Measurements from ENCODE around the gene IFT43.

- TF ChIP-seq, protein P1, sequence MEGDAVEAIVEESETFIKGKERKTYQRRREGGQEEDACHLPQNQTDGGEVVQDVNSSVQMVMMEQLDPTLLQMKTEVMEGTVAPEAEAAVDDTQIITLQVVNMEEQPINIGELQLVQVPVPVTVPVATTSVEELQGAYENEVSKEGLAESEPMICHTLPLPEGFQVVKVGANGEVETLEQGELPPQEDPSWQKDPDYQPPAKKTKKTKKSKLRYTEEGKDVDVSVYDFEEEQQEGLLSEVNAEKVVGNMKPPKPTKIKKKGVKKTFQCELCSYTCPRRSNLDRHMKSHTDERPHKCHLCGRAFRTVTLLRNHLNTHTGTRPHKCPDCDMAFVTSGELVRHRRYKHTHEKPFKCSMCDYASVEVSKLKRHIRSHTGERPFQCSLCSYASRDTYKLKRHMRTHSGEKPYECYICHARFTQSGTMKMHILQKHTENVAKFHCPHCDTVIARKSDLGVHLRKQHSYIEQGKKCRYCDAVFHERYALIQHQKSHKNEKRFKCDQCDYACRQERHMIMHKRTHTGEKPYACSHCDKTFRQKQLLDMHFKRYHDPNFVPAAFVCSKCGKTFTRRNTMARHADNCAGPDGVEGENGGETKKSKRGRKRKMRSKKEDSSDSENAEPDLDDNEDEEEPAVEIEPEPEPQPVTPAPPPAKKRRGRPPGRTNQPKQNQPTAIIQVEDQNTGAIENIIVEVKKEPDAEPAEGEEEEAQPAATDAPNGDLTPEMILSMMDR (IDR thresholded peaks at IDR 0.05; ENCODE audit: low read depth, low read length) = no peak
- TF ChIP-seq, protein P2, sequence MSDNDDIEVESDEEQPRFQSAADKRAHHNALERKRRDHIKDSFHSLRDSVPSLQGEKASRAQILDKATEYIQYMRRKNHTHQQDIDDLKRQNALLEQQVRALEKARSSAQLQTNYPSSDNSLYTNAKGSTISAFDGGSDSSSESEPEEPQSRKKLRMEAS (IDR thresholded peaks at IDR 0.05; ENCODE audit: low read depth, low read length) = no peak
- TF ChIP-seq POLR2A (IDR thresholded peaks at IDR 0.05; ENCODE audit: extremely low read depth, insufficient read length) = no peak
These were observed 10.9 kb downstream of the IFT43 start for GRCh38 chr14:75996488-75996887.

All from NB4 (cell line).